IPS-20b (cell line): ENCODE measurements around the gene RNF20.

Experiments
- H3K27ac ChIP-seq: one replicate; pipeline ENCODE4 v1.5.1; 2013; ENCODE audit warnings: low read length
- H3K27me3 ChIP-seq: 2 replicates; pipeline ENCODE4 v1.6.1; 2013; ENCODE audit warnings: mild to moderate bottlenecking, low read length, inconsistent platforms; ENCODE audit not compliant: insufficient read depth
- H3K36me3 ChIP-seq: 2 replicates; pipeline ENCODE4 v1.6.1; 2013; ENCODE audit warnings: low read depth, mild to moderate bottlenecking, inconsistent platforms, low read length, moderate library complexity; ENCODE audit not compliant: insufficient read depth
- H3K4me1 ChIP-seq: 2 replicates; pipeline ENCODE4 v1.6.1; 2013; ENCODE audit warnings: mild to moderate bottlenecking, control low read depth, inconsistent platforms, low read length, moderate library complexity; ENCODE audit not compliant: insufficient read depth
- H3K4me3 ChIP-seq: 2 replicates; pipeline ENCODE4 v1.5.1; 2013; ENCODE audit warnings: mild to moderate bottlenecking, low read length, inconsistent platforms
- H3K9ac ChIP-seq: 2 replicates; pipeline ENCODE4 v1.6.1; 2013; ENCODE audit warnings: low read depth, mild to moderate bottlenecking, inconsistent platforms, low read length, moderate library complexity
- H3K9me3 ChIP-seq: 2 replicates; pipeline ENCODE4 v1.6.1; 2013; ENCODE audit warnings: mild to moderate bottlenecking, low read depth, low read length, inconsistent platforms; ENCODE audit not compliant: insufficient read depth

Gene RNF20

DNA sequence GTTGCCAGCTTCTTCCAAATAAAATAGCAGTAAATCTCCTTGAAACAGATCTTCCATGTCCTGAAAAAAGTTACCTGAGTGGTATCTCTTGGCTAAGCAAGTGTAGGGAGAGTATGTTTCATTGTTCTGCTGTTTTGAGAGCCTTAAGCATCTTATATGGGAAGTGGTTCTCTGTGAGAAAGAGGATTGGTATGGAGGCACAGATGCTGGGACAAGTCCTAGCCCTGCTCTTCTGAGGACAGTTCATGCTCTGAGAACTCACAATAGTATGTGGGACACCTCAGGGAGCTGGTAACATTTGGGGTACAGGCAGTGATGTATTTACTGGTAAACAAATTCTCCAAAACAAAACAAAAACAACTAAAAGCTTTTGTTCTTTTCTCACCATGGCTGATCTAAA, 59.1 kb downstream of the RNF20 start:
- H3K4me3 ChIP-seq = no peak overlapping the region
- H3K27me3 ChIP-seq = no peaks in the 10 kb centered on the region
- no peaks in the 10 kb centered on the region for H3K9me3 ChIP-seq
- 0 out of 2 replicates have a peak, but pooled peaks cover 3% of the 10 kb centered on the region for H3K4me1 ChIP-seq
- H3K9ac ChIP-seq = no peak overlapping the region
- H3K36me3 ChIP-seq = no peaks in the 10 kb centered on the region
- H3K27ac ChIP-seq = no peak overlapping the region

DNA sequence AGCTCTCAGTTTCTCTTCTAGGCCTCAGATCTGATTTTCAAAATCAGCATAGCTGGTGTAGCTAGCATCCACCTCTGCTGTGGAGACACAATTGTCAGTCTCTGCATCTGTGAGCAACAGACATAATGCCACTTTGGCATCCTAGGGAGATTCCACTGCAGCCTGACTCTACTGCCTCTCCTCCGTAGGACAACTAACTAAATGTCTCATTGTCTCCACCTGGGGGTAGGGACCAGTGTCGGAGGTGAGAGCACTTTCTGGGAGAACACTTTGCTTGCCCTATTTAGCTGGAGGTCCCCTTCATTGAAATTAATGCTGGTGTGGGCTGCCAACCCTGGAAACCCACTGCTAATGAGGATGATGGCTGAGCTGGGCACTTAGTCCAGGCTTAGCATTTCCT, 59.7 kb downstream of the RNF20 start:
- Histone ChIP-seq H3K4me1 (0 out of 2 replicates have a peak, but pooled peaks cover 3% of the 10 kb centered on the region), H3K9me3 (no peaks in the 10 kb centered on the region)

DNA sequence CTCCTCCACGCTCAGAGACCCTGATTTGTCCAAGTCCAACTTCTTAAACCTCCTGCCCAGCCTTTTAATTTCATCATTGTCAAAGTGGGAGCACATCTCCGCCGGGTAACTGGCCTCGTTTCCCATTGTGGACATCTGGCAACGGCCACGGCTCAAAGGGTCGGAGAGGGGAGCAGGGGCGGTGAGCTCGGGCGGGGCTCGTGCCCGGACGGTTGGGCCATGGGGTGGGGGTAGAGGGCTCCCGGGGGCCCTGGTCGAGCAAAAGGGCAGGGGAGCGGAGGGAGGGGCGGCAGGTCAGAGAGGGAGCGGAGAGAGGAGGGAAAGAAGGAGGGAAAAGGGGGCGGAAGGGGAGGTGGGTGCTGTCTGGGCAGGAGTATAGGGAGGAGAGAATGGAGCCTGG, 61.1 kb downstream of the RNF20 start, which contains the start of gene PPP3R2:
Gene PPP3R2 (minus strand): TSS at position 174 of the 400 bp plus-strand sequence. CDS start 48 bp downstream, at position 126.
- Histone ChIP-seq H3K9ac (no peak within 1 kb of the TSS), H3K9me3 (no peaks in the 10 kb centered on the region), H3K36me3 (no peaks in the 10 kb centered on the region), H3K4me1 (0 out of 2 replicates have a peak, but pooled peaks cover 3% of the 10 kb centered on the region), H3K4me3 (no peak within 1 kb of the TSS), H3K27me3 (no peaks in the 10 kb centered on the region), H3K27ac (no peak within 1 kb of the TSS)

More for the DNA sequence above, 59.7 kb downstream of the RNF20 start:
- Histone ChIP-seq H3K36me3 (no peaks in the 10 kb centered on the region), H3K27ac (no peak overlapping the region), H3K4me3 (no peak overlapping the region), H3K27me3 (no peaks in the 10 kb centered on the region), H3K9ac (no peak overlapping the region)

DNA sequence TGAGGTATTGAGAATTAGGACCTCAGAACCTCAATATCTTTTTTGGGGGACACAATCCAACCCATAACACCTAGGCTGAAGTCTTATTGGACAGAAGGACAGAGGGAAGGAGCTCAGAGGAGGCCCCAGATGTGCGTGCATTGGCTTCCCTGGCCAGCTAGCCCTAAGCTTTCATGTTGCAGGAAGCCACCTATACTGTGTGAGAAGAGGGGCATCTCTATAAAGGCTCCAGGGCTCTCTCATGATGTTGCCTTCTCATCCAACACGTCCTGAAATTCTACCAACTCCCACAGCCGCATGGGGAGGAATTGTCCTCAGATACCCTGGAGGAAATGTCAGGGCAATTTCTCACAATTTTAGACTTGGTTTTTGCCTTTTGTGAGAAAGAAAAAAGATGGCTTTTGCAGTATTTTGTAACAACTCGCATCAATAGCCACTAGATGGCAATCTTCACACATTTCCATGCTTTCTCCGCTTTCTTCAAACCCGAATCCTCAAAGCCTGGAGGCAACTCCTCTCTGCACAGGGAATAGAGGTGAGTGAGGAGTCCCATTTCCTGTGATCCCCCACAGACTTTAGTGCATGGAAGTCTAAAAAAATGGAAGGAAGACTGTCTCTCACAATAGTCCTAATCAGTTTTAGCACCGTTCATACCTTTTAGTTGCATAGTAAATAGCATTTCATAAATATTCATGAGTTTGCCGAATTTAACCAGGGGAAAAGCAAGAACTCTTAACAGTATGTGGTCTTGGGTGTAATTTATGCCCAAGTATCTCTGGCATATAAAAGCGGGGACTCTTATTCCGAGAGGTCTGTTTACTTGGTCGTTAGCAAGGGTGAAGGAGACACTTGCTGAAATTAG, 68.5 kb downstream of the RNF20 start:
- no peaks in the 10 kb centered on the region for H3K9me3 ChIP-seq
- H3K27me3 ChIP-seq = no peaks in the 10 kb centered on the region
- H3K9ac ChIP-seq = no peak overlapping the region
- H3K4me1 ChIP-seq = no peaks in the 10 kb centered on the region
- no peak overlapping the region for H3K4me3 ChIP-seq
- no peak overlapping the region for H3K27ac ChIP-seq
- H3K36me3 ChIP-seq = no peaks in the 10 kb centered on the region

DNA sequence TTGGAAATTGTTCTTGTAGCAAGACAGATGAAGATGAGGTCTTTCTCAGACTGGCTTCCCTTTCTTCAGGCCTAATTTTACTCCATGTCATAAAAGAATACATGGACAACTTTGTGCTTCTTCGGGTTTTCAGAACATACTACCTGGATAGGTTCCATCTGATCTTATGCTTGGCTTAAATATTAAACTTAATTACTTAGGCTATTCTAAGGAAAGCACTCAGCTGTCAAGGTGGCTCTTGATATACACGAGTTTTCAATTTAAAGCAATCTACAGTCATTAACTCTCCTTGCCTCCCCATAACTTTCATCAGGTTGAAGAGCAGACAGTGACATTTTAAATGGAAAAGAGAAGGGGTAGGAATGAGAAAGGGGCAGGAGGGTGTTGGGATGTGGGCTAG, 70.6 kb downstream of the RNF20 start:
- Histone ChIP-seq H3K9ac (no peak overlapping the region), H3K4me1 (no peaks in the 10 kb centered on the region), H3K4me3 (no peak overlapping the region), H3K27ac (no peak overlapping the region), H3K27me3 (no peaks in the 10 kb centered on the region), H3K9me3 (no peaks in the 10 kb centered on the region), H3K36me3 (no peaks in the 10 kb centered on the region)

DNA sequence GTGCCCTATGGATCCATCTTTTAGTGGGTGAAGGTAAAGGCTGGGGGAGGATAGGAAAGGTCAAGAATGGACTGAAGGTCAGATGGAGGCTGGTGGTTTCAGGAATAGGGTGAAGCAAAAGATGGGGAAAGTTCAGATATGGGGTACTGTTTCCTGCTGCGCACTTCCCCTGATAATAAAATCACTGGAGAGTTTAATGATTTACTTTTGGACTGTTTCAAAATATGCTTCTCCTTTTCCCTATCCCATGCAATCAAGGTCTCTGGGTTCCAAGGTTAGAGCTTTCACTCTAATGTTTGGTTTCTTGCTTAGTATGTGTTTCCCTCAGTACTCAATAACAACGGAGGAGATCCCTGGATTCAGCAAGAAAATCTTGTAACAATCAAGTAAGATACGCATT, 71.9 kb downstream of the RNF20 start:
- Histone ChIP-seq H3K36me3 (no peaks in the 10 kb centered on the region), H3K4me3 (no peak overlapping the region), H3K27ac (no peak overlapping the region), H3K4me1 (no peaks in the 10 kb centered on the region), H3K27me3 (no peaks in the 10 kb centered on the region), H3K9me3 (no peaks in the 10 kb centered on the region), H3K9ac (no peak overlapping the region)
